ENCODE data around the gene ZWILCH.

- TF ChIP-seq CTCF (conservative IDR thresholded peaks at IDR 0.05; ENCODE audit: low read length) (no peak), EZH2phosphoT487 (IDR thresholded peaks at IDR 0.05; ENCODE audit: borderline replicate concordance) (no peak)
These were observed 18.8 kb downstream of the ZWILCH start for GRCh38 chr15:66523926-66524325.

Measured in Loucy (cell line).